ELR (cell line): ENCODE data around the gene SCAF4.
A peak's percentile ranks its signal among the peaks of the same experiment; 100 is the strongest.

Experiments used
- DNase-seq: peaks from one replicate; pipeline ENCODE4 v3.0.0-alpha.2; 2015; ENCODE audit warnings: low read depth

SCAF4 gene

DNA sequence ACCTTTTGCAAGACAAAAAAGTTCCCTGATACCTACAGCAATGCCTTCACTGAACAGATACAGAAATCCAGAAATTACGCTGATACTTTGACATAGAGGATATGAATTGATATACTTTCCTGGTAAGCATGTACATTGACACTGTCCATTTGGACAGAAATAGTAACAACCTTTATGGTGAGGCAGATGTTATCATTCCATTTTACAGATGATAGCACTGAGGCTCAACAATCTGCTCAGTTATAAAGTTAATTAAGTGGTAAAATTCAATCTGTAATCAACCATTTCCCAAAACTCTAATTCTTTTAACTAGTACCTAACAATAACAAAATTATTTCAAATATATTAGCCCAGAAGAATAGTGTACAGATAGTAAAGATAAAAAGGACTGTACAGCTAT, 20.6 kb downstream of the SCAF4 start:
- no peak for DNase-seq

DNA sequence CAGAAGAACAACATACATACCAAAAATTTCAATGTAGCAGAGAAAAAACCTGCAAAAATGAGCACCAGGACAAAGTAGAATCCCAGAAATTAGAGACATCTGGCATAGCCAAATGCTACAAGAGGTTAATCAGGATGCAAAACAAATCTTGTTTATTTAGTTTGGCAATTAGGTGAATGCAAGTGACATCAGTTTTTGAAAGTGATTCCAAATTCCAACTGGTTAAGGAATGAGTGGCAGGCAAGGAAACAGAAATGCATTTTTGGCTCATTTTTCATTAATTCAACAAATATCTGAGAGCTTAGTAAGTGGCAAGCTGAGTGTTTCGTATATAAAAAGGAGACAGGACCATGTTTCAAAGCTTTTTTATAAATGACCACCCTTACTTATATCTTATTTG, 21.3 kb downstream of the SCAF4 start:
- DNase-seq = peak; percentile 45

DNA sequence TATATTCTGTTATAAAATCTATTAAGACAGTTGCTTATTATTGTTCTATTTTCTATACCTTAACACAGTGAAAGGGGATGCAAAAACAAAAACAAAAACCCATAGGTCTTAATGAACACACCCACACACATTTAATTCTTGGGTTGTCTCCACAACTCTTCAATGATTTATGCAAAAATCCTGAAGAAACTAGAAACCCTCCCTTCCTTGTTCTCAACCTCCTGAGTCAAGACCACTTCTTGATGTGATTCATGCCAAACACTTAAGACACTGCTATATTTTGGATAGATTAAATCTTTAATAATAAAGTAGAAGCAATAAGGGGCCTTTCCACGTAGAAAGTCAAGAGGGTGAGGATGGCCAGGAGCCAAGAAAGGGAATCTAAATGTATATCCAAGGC, 23.4 kb downstream of the SCAF4 start:
- DNase-seq = no peak

DNA sequence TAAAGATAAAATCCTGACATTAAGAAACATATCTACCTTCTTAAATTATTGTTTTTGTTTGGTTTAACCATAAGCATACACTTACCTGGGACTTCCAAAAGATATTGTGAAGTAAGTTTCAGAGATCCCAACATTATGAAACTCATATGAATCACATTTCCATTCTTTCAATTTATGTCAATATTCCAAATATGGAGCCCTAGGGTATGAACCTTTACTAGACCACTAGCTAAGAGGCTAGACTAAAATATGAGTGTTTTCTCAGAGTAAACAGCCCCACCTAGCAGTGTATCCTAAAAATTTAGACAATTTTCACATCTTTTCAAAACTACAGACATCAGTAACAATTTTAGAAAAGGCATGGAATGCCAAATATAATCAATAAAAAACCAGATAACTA, 24.4 kb downstream of the SCAF4 start:
- no peak for DNase-seq

DNA sequence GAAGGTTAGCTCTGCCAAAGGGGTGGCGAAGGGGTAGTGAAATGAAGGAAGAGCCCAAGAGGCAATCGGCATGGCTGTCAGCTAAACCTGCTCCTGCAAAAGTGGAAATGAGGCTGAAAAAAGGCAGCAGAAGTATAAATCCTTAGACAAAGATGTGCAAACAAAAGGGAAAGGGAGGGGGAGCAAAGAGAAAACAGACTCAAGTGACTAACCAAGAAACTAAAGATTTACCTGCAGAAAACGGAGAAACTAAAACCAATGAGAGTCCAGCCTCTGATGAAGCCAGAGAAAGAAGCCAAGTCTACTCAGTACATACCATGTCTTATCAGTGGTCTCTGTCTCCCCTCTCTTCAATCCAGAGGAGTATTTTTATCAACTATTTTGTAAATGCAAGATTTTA, 25.4 kb downstream of the SCAF4 start:
- DNase-seq = no peak

DNA sequence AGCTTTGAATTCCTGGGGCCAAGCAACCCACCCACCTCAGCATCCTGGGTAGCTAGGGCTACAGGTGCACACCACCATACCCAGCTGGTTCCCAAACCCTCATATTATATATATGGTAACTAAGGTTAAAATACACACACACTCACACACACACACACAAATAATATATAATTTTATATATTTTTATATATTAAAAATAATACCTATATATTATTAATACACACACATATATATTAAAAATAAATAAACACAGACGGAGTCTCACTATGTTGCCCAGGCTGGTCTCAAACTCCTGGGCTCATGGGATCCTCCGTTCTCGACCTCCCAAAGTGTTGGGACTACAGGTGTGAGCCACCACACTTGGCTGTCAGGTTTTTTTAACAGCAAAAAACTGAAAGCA, 31.9 kb downstream of the SCAF4 start:
- DNase-seq = no peak

DNA sequence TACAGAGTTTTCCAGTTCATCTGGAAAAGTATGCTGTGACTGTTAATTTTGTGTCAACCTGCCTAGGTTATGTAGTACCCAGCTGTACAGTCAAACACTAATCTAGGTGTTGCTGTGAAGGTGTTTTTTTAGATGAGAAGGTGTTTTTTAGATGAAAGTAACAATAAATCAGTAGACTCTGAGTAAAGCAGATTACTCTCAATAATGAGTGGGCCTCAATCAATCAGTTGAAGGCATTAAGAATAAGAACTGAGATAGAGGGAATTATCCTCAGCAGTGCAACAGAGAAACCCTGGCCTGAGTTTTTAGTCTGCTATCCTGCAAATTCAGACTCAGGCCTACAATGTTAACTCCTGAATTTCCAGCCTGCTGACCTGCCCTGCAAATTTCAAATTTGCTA, 33.5 kb downstream of the SCAF4 start:
- DNase-seq = no peak

DNA sequence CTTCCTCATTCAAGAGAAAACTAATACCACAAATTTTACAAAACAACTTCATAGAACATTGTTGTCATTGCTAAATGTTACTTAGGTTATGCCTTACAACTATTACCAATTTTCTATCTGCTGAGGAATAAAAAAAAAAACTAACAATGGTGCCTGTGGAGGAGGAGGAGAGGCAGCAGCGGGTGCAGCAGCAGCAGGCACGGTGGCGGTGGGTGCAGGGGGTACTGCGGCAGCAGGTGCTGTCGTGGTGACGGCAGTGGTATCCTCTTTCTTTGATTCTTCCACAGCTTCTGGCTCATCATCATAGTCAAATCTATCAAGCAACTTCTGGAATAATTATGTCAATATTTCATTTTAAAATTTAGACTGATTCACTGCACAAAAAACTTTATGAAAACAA, 35.5 kb downstream of the SCAF4 start:
- DNase-seq = no peak

DNA sequence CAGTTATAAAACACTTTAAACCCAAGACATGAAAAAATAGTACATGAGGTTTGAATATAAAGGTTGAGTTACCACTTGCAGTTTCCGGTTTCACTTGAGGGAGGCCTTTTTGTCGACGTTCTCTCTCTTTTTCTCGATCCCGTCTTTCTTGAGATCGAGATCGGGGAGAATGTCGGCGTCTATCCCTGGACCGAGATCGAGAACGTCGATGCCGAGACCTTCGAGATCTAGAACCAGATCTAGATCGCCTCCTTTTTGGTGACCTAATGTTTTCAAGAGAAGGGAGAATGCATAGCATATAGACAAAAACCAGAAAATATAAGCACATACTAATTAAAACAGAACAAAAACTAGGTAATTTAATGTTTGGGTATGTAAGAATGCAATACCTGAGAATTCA, 38.7 kb downstream of the SCAF4 start:
- no peak for DNase-seq

DNA sequence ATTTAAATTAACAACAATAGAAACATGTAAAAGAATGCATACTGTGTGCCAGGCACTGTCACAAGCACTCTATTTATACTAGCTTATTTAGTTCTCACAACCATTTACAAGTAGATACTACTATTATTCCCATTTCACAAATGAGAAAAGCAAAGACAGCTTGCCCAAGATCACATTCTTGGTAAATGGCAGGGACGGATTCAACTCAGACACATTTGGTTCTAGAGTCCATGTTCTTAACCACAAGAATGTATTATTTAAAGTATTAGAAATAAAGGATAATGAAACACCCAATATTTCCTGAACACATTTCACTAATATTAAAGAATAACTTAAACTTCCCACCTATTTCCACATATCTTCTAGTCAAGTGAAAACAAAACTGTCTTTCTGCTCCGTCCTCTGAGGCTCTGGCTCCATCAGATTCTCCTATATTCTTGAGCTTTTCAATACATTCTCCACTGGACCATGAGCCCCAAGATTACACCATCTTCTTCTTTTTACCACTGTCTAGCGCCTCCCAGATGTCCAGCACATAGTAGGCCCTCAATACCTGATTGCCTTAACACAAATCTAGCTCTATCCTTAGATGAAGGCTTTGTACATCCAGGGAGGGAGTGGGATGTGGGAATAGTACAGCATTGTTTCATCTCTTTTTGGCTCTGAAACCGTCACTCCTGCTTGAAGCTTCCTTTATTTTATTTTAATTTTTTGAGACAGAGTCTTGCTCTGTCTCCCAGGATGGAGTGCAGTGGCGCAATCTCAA, 43.1 kb downstream of the SCAF4 start:
- no peak for DNase-seq

DNA sequence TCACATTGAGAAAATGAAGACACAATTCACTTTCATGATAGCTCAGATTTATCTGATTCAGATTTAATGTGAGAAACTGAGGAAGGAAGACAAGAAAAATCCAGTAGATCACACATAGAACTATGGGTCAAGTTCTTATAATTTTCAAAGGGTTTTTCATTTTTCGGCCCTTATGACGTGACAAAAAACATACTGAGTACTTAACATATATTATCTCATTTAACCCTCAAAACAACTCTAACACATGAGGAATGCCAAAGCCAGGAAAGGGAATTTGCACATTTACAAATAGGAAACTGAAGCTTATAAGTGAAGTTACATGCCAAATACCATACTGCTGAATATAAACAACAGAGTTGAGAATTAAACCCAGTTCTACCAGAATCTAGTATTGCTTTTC, 44.8 kb downstream of the SCAF4 start:
- DNase-seq = no peak

DNA sequence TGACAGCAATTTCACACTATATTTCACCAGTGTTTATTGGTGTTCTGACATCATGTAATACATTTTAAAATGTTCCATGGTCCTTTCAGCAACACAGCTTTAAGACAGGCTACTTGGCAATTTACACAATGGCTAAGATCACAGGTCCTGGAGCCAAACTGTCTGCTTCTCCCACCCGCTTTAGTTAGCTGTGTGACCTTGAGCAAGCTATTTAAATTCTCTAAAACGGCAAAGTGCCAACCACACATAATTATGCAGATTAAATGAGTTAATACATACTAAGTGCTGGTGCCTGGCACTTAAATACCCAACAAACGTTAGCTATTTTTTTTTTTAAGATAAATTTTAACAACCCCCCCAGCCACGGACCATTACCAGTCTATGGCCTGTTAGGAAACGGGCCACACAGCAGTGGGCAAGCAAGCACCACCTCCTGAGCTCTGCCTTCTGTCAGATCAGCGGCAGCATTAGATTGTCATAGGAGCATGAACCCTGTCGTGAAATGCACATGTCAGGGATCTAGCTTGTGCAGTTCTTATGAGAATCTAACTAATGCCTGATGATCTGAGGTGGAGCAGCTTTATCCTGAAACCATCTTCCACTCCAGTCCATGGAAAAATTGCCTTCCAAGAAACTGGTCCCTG, 45.5 kb downstream of the SCAF4 start:
- DNase-seq = no peak

DNA sequence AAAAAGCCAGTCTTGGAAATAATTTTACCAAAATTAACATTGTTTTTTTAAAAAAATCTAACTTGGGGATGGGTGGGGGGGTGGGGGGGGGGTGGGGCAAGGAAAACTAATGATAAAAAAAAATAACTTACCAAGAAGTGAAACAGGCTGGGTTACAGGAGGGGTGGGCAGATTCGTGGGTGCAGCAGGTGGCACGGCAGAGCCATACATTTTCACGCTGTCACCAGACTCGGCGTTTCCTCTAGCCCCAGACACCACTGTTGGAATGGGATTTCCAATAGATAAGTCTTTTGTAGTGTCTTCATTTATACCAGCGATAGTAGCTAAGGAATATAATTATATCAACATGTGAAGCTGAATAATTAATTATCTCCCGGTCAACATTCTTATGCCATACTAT, 47.0 kb downstream of the SCAF4 start:
- DNase-seq = no peak

DNA sequence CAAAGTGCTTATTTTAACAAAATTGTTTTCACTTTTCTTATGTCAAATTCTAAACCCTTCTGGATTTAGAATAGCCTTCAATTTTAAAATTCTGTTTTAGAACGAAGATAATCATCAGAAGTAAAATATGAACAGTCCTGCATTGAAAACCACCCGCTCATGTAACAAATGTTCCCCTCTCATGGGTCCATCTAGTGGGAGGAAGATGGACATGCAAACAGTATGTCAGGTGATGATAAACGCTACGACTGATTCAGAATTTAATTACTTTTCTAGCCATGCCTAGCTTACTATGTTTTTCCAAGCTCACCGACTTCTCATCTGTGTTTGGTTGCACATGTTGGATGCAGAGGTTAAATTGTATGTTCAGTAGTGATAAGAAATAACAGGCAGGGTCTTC, 48.9 kb downstream of the SCAF4 start:
- DNase-seq = no peak

DNA sequence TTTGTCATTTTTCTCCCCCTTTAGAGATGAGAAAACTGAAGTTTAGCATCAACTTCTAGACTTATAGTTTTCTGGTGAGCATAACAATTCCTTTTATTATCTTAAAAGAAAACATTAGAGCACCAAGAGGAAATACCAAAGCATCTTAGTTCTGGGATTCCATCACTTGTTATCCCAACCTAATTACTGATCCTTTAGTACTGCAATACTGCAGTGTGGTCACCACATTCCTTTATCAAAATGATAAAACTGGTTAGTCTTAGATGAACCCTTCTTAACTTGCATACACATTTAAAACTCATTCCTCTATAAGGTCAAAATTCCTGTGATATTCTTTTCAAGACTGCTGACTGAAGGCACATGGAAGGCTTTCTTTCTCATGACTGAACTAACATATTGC, 49.3 kb downstream of the SCAF4 start:
- no peak for DNase-seq

DNA sequence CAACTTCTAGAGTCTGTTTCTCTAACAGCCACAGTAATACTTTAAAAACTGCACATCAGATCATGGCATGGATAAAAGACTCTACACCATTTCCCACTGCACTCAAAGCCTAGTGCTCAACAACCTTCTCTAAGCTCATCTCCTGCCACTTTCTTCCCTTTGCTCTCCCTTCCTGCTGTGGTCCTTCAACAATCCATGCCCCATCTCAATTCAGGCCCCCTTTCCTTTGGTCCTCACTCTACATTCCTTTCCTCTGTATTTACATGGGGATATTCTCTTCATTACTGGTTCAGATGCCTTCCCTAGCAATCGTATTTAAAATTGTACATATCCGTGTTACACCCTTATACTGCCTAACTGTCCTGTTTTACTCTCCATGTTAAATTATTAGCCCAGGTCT, 53.4 kb downstream of the SCAF4 start:
- DNase-seq = no peak

DNA sequence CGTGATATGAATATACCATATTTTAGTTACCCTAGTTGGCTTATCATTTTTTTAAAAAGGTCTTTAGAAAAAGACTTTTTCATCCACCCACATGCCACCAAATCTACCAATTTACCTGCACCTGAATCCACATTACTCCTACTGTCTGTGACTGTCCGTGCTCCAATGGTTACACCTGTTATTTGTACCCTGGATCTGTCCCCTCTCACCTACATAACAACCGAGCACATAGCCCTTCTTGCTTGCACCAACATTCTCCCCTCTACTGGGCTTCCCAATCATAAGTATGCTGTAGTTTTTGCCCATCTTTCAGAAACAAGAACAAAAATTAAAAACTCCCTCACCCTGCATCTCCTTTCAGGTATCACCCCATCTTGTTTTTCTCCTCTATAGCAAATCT, 54.9 kb downstream of the SCAF4 start:
- no peak for DNase-seq

DNA sequence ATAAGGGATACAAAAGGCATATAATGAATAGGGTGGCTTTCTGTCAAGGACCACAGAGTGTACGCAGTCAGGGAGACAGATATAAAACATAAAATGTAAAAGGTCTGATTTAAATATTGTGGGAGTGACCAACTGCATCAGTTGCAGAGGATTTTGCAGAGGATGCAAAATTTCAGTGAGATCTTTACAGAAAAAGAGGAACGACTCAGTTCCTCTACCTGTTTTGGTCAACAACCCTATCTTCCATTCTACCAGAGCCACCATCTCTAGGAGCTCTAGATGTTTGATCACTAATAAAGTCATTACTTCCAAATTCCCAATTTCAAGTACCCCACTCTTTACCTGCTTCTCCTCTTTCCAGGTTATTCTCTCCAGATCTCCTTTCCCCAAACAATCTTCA, 56.0 kb downstream of the SCAF4 start:
- DNase-seq = no peak

DNA sequence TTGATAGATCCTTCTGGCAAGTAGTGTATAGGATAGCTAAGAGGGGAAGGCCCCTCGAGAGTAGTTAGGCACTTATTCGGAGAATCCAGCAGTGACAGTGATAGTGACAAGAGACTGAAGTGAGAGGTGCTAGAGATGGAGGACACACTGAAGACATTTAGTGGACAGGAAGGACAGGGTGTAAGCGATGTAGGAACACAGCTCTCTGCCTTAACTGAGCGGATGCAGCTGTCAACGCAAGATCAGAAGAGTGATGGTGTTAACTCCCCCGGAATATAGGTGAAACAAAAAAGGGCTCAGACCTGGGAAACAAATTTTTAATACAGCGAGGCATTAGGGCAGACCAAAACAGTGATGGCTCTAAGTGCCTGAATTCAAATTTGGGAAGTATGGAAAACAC, 56.6 kb downstream of the SCAF4 start:
- no peak for DNase-seq

DNA sequence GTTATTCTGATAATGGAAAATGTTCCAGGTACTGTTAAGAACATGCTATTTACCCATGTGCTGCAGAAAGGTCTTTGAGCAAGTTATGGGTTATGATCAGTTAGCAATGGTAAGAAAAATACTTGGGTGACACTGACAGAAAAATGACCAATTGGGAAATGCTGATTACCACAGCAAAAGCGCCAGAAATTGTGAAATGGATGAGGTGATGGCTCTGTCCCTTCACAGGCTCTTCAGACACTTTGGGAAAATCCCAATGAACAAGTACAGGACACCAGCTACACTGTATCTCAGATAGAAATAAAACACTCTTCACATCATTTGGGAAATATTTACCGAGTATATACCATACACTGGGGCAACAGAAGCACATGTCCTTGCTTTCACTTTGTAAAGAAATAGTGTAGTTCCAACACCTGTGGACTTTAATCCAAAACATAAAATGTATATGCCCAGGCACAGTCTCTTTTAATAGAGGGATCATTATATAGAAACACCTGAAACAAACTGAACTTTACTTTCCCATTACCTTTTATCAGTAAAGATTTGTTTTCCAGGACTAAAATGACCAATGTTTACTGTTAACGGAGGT, 58.5 kb downstream of the SCAF4 start:
- DNase-seq = no peak

DNA sequence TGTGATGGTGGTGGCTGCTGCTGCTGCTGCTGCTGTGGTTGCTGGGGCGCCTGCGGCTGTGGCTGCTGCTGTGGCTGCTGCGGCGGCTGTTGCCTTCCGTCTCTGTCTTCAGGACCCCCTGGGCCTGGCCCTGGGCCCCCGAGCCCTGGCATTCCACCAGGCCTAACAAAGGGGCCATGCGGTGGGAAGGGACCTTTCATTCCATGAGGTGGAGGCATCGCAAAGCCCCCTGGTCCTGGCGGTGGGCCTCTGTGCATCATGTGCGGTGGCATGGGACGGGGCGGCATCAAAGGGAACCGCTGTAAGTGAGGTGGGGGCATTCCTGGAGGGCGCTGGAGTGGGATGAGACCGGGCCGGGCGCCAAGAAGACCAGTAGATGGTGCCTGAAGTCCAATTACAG, 60.0 kb downstream of the SCAF4 start:
- DNase-seq = no peak

DNA sequence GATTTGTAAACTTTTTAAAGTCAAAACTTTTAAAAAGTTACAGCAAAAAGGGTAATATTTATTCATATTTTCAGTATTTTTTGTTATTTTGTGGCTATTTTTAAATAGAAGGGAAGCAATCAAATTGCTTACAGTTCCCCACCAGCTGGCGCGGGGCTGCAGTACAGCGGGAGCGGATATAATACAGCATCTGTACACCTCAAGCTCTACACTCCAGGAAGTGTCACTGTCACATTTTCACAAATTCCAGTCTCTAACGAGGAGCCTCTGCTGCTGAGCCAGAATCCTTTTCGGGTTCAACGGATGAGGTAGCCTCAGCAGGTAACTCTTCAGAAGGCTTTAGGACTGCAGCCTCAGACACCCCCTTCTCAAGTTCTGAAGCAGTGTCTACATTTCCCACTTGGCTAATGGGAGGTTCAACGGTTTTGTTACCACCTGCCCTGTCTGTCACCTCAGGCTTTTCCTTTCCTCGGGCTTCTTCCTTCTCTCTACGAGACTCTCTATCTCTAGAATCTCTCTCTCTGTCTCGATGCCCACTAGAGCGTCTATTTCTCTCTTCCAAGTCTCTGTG, 60.7 kb downstream of the SCAF4 start:
- no peak for DNase-seq

DNA sequence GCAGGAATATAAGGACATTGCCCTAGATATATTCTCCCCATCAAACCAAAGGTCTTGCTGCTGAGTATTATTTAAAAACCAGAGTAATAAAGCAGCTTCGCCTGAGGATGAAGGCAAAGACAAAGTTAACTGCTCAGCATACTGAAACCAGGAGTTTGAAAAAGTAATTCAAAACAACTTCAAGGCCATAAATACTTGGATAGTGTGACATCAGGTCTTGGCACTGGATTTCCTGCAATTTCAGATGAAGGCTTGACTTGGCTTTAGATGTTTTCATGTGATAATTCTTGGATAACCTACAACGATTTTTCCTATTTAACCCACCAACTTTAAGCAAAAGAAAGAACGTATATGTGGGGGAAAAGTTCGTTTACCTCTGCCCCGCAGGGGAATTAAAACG, 61.8 kb downstream of the SCAF4 start:
- DNase-seq = no peak
